HG02938 (cell line): ENCODE measurements around the gene TIMM29.

Experiments used
- ATAC-seq: cut with Tn5 transposase; IDR thresholded peaks from one replicate; pipeline ENCODE4 v1.9.1; 2021; ENCODE audit warnings: mild to moderate bottlenecking, moderate library complexity; ENCODE audit not compliant: unreplicated experiment

The TIMM29 gene

DNA sequence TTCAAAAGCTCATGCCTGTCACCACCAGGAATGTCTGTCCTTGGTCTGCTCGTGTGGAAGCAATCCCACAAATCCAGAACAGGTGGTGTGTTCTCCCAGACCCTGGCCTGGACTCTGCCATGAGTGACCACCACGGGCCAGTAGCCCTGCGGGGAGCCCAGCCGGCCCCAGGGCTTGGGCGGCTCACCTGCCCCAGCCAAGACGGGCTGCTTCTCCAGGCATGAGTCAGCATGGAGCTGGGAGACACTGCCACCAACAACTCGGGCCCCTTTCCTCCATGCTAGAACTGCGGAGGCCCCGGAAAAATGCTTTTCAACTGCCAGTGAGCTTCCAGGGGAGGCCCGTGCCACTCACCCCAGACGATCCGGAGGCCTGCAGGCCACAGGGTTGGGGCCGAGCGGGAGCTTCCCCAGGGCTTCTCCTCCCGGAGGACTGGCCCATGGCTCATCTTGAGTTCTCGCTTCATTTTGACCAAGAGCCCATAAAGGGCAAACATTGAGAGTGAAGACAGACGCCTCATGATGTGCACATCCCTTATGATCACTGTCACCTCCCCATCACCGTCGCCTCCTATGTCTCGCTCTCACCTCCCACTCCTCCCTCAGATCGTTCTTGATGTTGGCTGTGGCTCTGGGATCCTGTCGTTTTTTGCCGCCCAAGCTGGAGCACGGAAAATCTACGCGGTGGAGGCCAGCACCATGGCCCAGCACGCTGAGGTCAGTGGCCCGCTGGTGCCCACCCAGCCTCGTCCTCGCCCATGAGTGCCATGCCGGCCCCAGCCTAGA is 16.8 kb upstream of the TIMM29 start:
- no peak for ATAC-seq

DNA sequence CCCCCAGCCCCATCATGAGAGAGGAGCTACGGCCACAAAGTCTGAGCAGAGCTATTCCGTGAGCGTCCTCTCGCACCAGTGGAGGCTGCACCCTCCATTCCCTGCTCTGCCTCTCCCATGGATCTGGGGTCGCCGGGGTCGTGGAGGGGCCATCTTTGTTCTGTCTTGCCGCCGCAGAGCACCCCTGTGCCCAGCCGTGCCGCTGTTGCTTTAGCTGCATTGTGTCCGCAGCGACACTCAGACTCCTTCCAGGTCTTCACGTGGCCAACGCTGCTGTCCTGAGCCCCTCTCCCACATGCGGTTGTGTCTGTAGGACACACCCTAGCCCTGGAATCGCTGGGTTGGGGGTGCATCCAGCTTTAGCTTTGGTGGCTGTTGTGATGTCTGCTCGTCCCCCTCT is 16.0 kb upstream of the TIMM29 start:
- no peak for ATAC-seq

DNA sequence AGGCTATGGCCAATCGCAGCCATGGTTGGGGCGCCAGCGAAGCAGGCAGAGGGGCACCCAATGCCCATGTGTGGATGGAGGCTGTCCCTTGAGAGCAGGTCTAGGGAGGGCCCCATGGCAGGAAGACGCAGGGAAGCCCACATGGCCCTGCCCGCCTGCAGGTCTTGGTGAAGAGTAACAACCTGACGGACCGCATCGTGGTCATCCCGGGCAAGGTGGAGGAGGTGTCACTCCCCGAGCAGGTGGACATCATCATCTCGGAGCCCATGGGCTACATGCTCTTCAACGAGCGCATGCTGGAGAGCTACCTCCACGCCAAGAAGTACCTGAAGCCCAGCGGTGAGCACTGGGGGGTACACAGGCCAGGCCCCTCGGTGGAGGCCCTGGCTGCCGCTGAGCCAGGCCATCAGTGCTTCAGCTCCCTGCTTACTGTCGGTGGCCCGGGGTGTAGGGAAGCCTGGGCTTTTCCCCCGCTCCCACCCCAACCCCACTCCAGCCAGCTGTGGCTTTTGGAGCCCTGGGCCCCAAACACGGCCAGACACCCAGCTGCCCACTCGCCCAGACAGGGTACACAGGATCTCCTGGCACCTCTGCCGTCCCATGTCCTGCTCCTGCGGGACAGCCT is 14.8 kb upstream of the TIMM29 start:
- ATAC-seq: no peak

DNA sequence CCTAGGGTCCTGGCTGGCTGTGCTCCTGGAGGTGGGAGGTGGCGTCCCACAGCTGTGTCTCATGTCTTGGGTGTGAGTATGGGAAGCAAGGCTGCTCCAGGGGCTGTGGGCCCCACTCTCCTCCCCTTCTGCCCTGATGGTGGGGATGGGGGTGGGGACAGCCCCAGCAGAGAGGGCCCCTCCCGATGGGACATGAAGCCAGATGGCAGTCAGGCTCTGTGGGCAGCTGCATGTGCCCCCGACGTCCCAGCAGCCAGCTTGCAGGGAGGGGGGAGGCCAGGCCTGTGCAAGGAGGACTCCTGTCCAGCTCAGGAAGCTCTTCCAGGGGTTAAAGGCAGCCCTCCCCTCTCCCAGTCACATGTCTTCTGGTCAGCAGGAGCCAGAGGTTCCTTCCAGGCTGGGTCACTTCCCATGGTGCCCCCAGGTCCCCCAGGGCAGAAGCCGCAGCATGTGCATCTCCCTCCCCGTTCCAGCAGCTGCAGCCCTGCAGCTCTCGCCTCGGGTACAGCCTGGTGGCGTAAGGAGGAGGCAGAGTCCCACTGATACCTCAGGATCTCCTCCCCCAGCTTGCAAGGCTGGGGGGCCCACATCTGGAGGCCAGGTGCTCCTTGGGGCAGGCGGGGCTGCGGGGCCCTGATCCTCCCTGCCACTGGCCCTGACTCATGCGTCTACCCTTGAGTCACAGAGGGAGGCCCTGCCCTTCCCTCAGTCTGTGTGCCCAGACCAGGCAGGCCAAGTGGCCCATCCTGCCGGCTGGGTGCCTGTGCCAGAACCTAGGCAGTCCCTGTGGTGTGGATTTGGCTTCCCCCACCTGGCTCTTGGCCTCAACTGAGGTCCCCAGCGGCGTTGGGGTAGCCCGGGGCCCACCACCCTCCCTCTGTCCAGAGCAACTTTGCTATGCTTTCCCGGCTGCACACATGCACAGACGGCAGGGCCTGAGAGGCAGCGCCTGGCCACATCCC is 13.2 kb upstream of the TIMM29 start:
- ATAC-seq: no peak

DNA sequence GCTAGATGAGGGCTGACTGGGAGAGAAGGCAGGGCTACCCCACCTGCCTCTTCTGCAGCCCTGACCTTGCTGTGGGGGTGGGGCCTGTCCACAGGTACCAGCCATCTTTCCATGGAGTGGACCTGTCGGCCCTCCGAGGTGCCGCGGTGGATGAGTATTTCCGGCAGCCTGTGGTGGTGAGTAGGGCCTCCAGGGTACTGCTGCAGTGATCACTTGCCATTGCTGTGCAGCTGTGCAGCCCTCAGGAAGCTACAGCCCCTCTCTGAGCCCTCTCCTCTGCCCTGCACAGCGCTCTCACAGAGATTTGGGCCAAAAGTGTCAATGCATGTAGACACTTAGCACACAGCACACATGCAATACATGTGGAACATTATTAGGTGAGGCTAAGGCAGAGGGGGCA is 12.0 kb upstream of the TIMM29 start:
- no peak for ATAC-seq

DNA sequence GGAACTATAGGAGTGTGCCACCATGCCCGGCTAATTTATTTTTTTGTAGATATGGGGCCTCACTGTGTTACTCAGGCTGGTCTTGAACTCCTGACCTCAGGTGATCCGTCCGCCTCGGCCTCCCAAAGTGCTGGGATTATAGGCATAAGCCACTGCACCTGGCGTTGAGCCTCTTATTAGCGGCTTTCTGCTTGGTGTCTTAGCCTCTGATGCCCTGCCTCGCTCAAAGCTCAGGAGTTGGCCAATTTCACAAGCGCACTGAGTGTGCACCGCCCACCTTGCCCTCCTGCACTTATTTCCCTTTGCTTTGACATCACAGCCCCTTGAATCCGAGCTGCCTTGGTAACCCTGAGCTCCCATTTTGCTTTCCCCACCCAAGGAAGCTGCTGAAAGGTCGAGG is 10.3 kb upstream of the TIMM29 start:
- ATAC-seq: no peak

DNA sequence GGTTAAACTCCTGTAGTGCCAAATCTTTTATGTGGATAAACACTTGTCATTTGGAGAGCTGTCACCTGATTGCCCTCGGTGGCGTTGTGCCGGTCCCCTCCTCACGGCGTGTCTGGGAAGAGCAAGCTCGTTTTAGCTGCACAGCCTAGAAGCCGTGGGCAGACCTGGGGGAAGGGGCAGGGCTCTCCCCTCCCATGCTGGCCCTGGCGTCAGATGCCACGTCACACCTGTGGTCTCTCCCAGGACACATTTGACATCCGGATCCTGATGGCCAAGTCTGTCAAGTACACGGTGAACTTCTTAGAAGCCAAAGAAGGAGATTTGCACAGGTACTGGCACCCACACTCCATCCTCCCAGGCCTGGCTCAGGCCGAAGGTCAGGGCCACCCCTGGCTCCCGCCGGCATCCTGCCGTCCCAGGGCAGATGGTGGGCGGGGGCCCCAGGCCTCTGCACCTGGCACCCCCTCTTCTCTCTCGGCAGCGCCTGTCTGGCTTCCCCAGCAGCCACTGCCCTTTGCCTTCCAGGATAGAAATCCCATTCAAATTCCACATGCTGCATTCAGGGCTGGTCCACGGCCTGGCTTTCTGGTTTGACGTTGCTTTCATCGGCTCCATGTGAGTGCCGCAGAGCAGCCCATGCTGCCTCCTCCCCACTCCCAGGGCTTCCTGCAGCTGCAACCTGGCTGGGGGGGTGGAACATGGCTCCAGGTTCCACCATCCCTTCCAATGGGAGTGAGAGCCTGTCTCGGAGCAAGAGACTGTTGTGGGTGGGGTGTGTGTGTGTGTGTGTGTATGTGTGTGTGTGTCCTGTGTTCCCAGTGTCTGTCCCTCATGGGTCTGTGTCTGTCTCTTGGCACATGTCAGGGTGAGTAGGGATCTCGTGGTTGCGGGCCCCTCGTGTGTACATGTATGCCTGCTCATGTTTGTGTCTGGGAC is 9.0 kb upstream of the TIMM29 start:
- ATAC-seq: no peak

DNA sequence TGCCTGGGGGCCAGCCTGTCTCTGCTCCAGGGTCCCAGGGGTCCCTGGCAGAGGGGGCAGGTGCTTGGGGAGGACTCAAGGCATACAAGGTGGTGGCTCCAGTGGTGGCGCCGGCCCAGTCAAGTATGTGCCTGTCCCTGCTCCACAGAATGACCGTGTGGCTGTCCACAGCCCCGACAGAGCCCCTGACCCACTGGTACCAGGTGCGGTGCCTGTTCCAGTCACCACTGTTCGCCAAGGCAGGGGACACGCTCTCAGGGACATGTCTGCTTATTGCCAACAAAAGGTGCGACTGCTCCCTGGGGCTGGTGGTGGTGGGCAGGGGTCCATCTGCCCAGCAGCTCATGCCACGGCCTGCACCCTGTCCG is 8.3 kb upstream of the TIMM29 start:
- ATAC-seq: no peak

DNA sequence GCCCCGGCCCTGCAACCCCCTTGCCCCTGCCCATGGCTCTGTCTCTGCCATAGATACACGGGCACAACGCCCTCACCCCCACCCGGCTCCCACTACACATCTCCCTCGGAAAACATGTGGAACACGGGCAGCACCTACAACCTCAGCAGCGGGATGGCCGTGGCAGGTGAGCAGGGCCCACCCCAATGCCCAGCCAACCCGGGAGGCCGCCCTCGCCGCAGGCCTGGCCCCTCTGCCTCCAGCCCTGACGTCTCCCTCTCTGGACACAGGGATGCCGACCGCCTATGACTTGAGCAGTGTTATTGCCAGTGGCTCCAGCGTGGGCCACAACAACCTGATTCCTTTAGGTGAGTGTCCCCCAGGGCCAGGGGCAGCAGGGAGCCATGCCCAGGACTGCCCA is 7.8 kb upstream of the TIMM29 start:
- no peak for ATAC-seq

DNA sequence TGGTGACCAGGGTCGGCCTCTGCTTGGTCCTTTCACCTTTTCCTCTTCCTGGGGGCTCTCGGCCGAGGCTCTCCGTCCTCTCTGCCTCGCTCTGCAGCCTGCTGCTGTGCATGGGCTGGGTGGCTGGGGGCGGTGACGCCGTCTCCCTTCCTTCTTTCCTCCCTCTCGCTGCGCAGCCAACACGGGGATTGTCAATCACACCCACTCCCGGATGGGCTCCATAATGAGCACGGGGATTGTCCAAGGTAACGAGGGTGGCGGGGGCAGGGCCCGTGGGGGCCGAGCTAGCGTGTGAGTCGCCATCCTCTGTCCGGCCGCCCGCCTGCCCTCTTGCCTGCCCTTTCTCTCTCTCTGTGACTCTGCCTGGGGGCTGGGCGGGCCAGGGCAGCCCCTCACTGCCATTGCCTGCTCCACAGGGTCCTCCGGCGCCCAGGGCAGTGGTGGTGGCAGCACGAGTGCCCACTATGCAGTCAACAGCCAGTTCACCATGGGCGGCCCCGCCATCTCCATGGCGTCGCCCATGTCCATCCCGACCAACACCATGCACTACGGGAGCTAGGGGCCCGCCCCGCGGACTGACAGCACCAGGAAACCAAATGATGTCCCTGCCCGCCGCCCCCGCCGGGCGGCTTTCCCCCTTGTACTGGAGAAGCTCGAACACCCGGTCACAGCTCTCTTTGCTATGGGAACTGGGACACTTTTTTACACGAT is 7.3 kb upstream of the TIMM29 start:
- no peak for ATAC-seq

DNA sequence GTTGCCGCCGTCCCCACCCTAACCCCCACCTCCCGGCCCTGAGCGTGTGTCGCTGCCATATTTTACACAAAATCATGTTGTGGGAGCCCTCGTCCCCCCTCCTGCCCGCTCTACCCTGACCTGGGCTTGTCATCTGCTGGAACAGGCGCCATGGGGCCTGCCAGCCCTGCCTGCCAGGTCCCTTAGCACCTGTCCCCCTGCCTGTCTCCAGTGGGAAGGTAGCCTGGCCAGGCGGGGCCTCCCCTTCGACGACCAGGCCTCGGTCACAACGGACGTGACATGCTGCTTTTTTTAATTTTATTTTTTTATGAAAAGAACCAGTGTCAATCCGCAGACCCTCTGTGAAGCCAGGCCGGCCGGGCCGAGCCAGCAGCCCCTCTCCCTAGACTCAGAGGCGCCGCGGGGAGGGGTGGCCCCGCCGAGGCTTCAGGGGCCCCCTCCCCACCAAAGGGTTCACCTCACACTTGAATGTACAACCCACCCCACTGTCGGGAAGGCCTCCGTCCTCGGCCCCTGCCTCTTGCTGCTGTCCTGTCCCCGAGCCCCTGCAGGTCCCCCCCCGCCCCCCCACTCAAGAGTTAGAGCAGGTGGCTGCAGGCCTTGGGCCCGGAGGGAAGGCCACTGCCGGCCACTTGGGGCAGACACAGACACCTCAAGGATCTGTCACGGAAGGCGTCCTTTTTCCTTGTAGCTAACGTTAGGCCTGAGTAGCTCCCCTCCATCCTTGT is 6.5 kb upstream of the TIMM29 start:
- no peak for ATAC-seq

DNA sequence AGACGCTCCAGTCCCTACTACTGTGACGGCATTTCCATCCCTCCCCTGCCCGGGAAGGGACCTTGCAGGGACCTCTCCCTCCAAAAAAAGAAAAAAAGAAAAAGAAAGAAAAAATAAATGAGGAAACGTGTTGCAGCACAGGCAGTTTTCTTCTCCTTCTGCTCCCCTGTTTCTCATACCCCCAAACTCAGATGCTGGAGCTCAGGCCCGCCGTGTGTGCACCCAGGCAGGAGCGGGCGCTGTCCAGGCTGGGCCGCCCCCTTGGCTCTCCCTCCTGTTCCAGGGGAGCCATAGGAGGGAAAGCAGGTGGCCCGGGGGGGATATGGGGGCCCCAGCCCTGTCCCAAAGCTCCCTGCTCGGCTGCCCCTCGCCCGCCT is 6.0 kb upstream of the TIMM29 start:
- no peak for ATAC-seq

DNA sequence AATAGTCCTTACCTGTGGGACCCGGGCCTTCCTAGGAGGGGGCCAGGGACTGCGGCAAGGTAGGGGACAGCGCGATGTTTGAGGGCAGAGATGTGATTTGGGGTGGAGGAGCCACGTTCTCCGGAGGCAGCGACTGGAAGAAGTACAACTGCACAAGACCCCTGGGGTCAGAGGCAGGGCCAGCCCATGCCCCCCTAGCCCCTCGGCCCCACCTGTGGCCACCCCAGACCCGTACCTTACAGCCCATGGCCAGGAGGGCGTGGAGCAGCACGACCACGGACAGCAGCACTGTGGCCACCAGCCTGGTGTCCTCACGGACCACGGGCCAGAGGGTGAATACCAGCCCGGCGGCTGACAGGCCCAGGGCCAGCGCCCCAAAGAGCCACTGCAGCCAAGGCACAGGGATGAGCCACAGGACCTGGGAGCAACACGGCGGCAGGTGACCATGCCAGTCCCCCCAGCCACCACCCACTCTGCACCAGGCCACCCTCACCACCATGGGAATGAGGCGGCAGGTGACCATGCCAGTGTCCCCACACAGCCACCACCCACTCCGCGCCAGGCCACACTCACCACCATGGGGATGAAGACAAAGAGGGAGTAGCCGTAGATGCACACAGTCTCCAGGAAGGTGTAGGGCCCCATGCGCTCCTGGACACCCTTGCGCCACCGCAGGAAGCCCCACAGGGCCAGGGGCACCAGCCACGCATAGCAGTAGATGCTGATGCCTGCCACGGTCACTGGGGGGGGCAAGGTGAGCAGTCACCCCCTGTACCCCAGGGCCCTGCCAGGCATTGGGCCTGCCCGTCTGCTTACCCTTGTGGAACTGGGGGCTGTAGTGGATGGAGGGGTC is 5.1 kb upstream of the TIMM29 start:
- no peak for ATAC-seq

DNA sequence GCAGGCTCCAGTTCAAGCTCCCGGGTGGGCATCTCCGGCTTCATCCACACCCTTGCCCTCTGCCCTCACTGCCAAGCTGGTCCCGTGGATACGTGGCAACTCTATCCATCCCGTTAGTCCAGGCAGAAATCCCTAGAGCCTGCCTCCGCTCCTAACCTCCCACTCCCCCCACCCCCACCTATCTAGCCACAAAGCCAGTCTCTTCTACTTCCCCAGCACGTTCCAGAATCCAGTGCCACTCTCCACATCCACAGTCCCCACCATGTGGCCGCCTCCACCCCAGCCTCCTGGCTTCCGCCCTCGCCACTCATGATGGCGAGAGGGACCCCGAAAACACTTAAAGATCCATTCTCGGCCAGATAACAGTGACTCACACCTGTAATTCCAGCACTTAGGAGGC is 4.0 kb upstream of the TIMM29 start:
- no peak for ATAC-seq

DNA sequence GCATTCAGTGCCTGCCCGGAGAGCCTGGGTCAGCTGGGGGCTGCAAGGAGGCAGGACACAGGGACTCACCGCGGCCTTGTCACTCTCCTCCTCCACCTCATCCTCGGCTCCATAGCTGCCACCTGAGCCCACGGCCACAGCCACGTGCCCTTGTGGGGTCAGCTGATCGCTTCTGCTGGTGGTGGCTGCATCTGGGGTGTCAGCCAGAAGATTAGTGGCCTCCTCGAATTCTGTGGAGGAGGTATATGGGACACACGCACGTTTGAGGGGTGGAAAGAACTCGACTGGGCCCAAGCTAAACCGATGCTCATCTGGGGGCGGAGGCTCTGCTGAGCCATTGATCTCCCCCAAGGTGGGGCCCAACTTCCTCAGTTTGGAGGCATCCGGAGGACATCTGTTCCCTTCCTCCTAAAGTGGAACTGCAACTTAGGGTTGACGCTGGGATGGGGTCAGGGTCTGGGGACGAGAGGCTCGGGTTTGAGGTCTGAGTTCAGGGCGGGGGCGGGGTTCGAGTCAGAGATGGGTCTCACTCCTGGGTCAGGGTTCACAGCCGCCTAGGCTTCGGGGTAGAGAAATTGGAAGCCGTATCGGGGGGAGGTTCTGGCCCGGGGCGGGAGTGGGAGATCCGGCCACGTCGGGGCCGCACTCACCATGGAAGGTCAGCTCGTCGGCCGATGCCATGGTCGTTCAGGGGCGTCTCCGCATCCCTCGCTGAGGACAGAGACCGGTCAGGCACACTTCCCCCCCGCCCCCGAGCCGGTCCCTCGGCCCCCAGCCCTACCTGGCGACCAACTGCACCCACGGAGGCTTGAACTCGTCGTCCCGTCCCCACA is 665 bp upstream of the TIMM29 start:
- no peak for ATAC-seq

DNA sequence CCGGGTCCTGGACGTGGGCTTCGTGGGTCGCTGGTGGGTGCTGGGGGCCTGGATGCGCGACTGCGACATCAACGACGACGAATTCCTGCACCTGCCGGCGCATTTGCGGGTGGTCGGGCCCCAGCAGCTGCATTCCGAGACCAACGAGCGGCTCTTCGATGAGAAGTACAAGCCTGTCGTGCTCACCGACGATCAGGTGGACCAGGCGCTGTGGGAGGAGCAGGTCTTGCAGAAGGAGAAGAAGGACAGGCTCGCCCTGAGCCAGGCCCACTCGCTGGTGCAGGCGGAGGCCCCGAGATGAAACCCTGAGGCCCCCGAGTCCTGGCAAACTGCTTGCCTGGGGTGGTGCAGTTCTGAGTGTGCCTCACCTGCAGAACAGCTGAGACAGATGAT is 787 bp downstream of the TIMM29 start:
- ATAC-seq: no peak

DNA sequence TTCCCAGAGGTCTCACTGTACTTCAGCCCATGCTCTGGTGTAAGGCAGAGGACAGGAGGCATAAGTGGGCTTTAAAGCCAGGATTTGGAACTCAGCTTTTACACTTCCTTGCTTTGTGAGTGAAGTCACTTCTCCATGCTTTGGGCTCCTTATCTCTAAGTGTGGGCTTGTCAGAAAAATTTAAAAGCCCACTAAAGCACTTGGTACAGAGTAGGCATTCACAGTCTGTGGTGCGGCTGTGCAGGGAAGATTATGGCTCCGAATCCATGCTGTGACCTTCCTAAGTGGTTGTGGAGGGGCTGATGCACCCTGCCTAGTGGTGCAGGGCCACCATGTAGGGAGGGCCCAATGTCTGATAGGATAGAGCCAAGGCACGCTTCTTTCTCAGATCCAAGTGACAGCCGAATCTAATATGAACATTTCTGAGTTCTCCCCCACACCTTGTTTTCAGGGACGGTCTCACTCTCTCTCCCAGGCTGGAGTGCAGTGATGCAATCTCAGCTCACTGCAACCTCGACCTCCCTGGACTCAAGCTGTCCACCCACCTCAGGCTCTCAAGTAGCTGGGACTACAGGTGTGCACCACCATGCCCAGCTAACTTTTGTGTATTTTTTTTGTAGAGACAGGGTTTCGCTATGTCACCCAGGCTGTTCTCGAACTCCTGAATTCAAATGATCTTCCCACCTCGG is 6.9 kb downstream of the TIMM29 start:
- no peak for ATAC-seq
